H9 (cell line): ENCODE results near the gene AANAT. TPM values are rescaled to one million over a fixed set of nuclear protein-coding genes. Genes with fewer than 3 reads are reported as not detected.

ENCODE experiments used
- DNase-seq: peaks from one replicate; pipeline ENCODE4 v3.0.0-alpha.2; 2017
- H2AFZ ChIP-seq: one replicate; pipeline ENCODE4 v1.6.1; 2013; ENCODE audit warnings: mild to moderate bottlenecking, low read length, control low read depth, moderate library complexity
- H2AK5ac ChIP-seq: 2 replicates; pipeline ENCODE4 v1.6.1; 2013; ENCODE audit warnings: low read length, control low read depth, mixed read lengths; ENCODE audit not compliant: insufficient read length
- H2BK120ac ChIP-seq: one replicate; pipeline ENCODE4 v1.6.1; 2013; ENCODE audit warnings: low read depth, mild to moderate bottlenecking, low read length, control low read depth, inconsistent platforms; ENCODE audit not compliant: poor library complexity, severe bottlenecking
- H2BK12ac ChIP-seq: 2 replicates; pipeline ENCODE4 v1.6.1; 2013; ENCODE audit warnings: low read length, control low read depth, mixed read lengths, low read depth; ENCODE audit not compliant: insufficient read length
- H2BK15ac ChIP-seq: 2 replicates; pipeline ENCODE4 v1.6.1; 2013; ENCODE audit warnings: low read depth, low read length, control low read depth
- H2BK20ac ChIP-seq: one replicate; pipeline ENCODE4 v1.6.1; 2013; ENCODE audit warnings: low read depth, mild to moderate bottlenecking, low read length, control low read depth, inconsistent platforms; ENCODE audit not compliant: poor library complexity, severe bottlenecking
- H2BK5ac ChIP-seq: 2 replicates; pipeline ENCODE4 v1.6.1; 2013; ENCODE audit warnings: low read length, control low read depth, mixed read lengths; ENCODE audit not compliant: insufficient read length
- H3K14ac ChIP-seq: 2 replicates; pipeline ENCODE4 v1.6.1; 2013; ENCODE audit warnings: low read length, control low read depth; ENCODE audit not compliant: insufficient read depth
- H3K18ac ChIP-seq: 2 replicates; pipeline ENCODE4 v1.6.1; 2013; ENCODE audit warnings: low read depth, mild to moderate bottlenecking, mixed read lengths, low read length, control low read depth; ENCODE audit not compliant: insufficient read length
- H3K23ac ChIP-seq: 2 replicates; pipeline ENCODE4 v1.6.1; 2013; ENCODE audit warnings: low read length, control low read depth, mixed read lengths, low read depth; ENCODE audit not compliant: insufficient read length
- H3K23me2 ChIP-seq: 2 replicates; pipeline ENCODE4 v1.6.1; 2013; ENCODE audit warnings: low read depth, mild to moderate bottlenecking, mixed read lengths, low read length, control low read depth; ENCODE audit not compliant: insufficient read length, poor library complexity, severe bottlenecking
- H3K27ac ChIP-seq: 2 replicates; pipeline ENCODE4 v1.5.1; 2013; ENCODE audit warnings: low read length, control low read depth, mixed read lengths, low read depth; ENCODE audit not compliant: insufficient read length
- H3K27me3 ChIP-seq: 2 replicates; pipeline ENCODE4 v1.6.1; 2013; ENCODE audit warnings: low read length, control low read depth, inconsistent platforms; ENCODE audit not compliant: insufficient read depth
- H3K4ac ChIP-seq: 2 replicates; pipeline ENCODE4 v1.6.1; 2013; ENCODE audit warnings: low read depth, mild to moderate bottlenecking, control low read depth, inconsistent platforms, low read length, moderate library complexity
- H3K4me1 ChIP-seq: 2 replicates; pipeline ENCODE4 v1.6.1; 2013; ENCODE audit warnings: low read length, control low read depth, inconsistent platforms; ENCODE audit not compliant: insufficient read depth
- H3K4me2 ChIP-seq: 2 replicates; pipeline ENCODE4 v1.6.1; 2013; ENCODE audit warnings: low read length, control low read depth, mixed read lengths; ENCODE audit not compliant: insufficient read length, insufficient read depth
- H3K56ac ChIP-seq: 2 replicates; pipeline ENCODE4 v1.6.1; 2013; ENCODE audit warnings: low read depth, mild to moderate bottlenecking, mixed read lengths, low read length, control low read depth; ENCODE audit not compliant: insufficient read length
- H3K79me1 ChIP-seq: 2 replicates; pipeline ENCODE4 v1.6.1; 2013; ENCODE audit warnings: low read depth, mild to moderate bottlenecking, moderate library complexity, low read length, control low read depth, inconsistent platforms; ENCODE audit not compliant: insufficient read depth, poor library complexity, severe bottlenecking
- H3K79me2 ChIP-seq: 2 replicates; pipeline ENCODE4 v1.6.1; 2013; ENCODE audit warnings: low read length, control low read depth, inconsistent platforms; ENCODE audit not compliant: insufficient read depth
- H3K9ac ChIP-seq: 2 replicates; pipeline ENCODE4 v1.6.1; 2013; ENCODE audit warnings: low read length, control low read depth, mixed read lengths; ENCODE audit not compliant: insufficient read length; ENCODE audit errors: extremely low read depth
- H3K9me3 ChIP-seq: one replicate; pipeline ENCODE4 v1.6.1; 2013; ENCODE audit warnings: low read depth, low read length, inconsistent platforms; ENCODE audit not compliant: control insufficient read depth
- H3T11ph ChIP-seq: one replicate; pipeline ENCODE4 v1.6.1; 2013; ENCODE audit warnings: mild to moderate bottlenecking, low read length, control low read depth, inconsistent platforms
- H4K20me1 ChIP-seq: one replicate; pipeline ENCODE4 v1.6.1; 2013; ENCODE audit not compliant: control insufficient read depth, insufficient read length, insufficient read depth
- H4K5ac ChIP-seq: 2 replicates; pipeline ENCODE4 v1.6.1; 2013; ENCODE audit warnings: low read depth, mild to moderate bottlenecking, mixed read lengths, low read length, control low read depth; ENCODE audit not compliant: insufficient read length
- H4K8ac ChIP-seq: replicated peaks from 2 replicates; pipeline ENCODE4 v1.6.1; 2013; ENCODE audit warnings: low read length, control low read depth, mixed read lengths, low read depth; ENCODE audit not compliant: insufficient read length
- H4K91ac ChIP-seq: 2 replicates; pipeline ENCODE4 v1.6.1; 2013; ENCODE audit warnings: low read depth, mild to moderate bottlenecking, moderate library complexity, mixed read lengths, low read length, control low read depth; ENCODE audit not compliant: insufficient read length
- H3K27ac Mint-ChIP-seq, 3 experiments: 2 replicates in 2 of 3; 3 replicates in 1 of 3; pipeline ENCODE4 v1.8.0; 2020 to 2021; ENCODE audit warnings: mixed read lengths in 3 of 3, mild to moderate bottlenecking in 1 of 3, moderate library complexity in 1 of 3
- H3K27me3 Mint-ChIP-seq: 2 replicates; pipeline ENCODE4 v1.8.0; 2021; ENCODE audit warnings: low read depth, mild to moderate bottlenecking, moderate library complexity, mixed read lengths
- H3K36me3 Mint-ChIP-seq, 3 experiments: 2 replicates in 2 of 3; 3 replicates in 1 of 3; pipeline ENCODE4 v1.8.0; 2020 to 2021; ENCODE audit warnings: low read depth in 3 of 3, mixed read lengths in 3 of 3; ENCODE audit not compliant: insufficient read depth in 1 of 3
- H3K4me1 Mint-ChIP-seq, 2 experiments: 2 replicates each; pipeline ENCODE4 v1.8.0; 2020; ENCODE audit warnings: mixed read lengths in 2 of 2
- H3K4me3 Mint-ChIP-seq, 2 experiments: 2 replicates in 1 of 2; 3 replicates in 1 of 2; pipeline ENCODE4 v1.8.0; 2020 to 2021; ENCODE audit warnings: mild to moderate bottlenecking in 2 of 2, mixed read lengths in 2 of 2, moderate library complexity in 1 of 2
- H3K9me3 Mint-ChIP-seq, 2 experiments: 2 replicates in 1 of 2; 3 replicates in 1 of 2; pipeline ENCODE4 v1.8.0; 2020; ENCODE audit warnings: mild to moderate bottlenecking in 2 of 2, mixed read lengths in 2 of 2, moderate library complexity in 1 of 2
- WGBS: extraction: QIAGEN DNeasy Blood & Tissue Kit; methylation state at CpG from one replicate; pipeline ENCODE4 v1.1.7; 2013; ENCODE audit warnings: missing lambda C conversion rate, low lambda C conversion rate, mixed read lengths; ENCODE audit not compliant: insufficient read length; ENCODE audit errors: extremely low coverage; 5-methylcytosine and 5-hydroxymethylcytosine counted together
- total RNA-seq: library from RNA; stranded (reverse); gene quantifications from 2 replicates; pipeline ENCODE4 v1.2.1, GENCODE V29; 2021
- TF ChIP-seq, protein P1 (sequence below): fragments of 200-600 bp; sonication (generic); conservative IDR thresholded peaks from 3 replicates; pipeline ENCODE4 v1.8.0; 2021; ENCODE audit warnings: antibody characterized with exemption, mild to moderate bottlenecking

AANAT gene
- total RNA-seq, 1 experiment from 2014 or later: 0.55 TPM

DNA sequence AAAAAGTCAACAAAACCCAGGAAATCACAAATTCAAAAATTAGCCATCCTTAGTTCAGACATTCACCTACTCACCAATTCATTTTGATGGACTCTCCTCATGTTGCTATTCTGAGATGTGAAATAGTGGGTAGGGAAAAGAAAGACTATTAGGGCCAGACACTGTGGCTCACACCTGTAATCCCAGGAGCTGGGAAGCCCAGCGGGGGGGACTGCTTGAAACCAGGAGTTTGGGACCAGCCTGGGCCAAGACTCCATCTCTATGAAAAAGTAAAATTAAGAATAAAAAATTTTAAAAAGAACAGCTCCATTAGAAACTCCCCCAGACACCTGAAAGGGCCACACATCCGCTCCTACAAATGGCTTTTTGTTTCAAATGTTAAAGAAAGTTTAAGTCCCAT lies 35.9 kb upstream of the AANAT start:
- Histone ChIP-seq H3K79me1 (peaks cover 12% of the 10 kb centered on the region), H2BK15ac (no peak overlapping the region), H3K27me3 (no peaks in the 10 kb centered on the region), H2AK5ac (no peak overlapping the region), H4K8ac (no peak overlapping the region), H3K23me2 (no peaks in the 10 kb centered on the region), H3K56ac (no peak overlapping the region), H3K4me2 (no peak overlapping the region), H2BK120ac (no peak overlapping the region), H3K23ac (no peak overlapping the region), H2AFZ (no peak overlapping the region), H3K9ac (no peak overlapping the region), H3K14ac (no peak overlapping the region), H4K5ac (no peak overlapping the region), H3K18ac (no peak overlapping the region), H3K79me2 (peaks cover 27% of the 10 kb centered on the region; the same call in 1 of the 2 replicates), H2BK5ac (no peak overlapping the region), H2BK20ac (no peak overlapping the region), H3K27ac (no peak overlapping the region), H3T11ph (no peak overlapping the region), H4K91ac (no peak overlapping the region), H3K4me1 (peaks cover 18% of the 10 kb centered on the region; the same call in 1 of the 2 replicates), H3K9me3 (no peaks in the 10 kb centered on the region), H4K20me1 (no peaks in the 10 kb centered on the region), H2BK12ac (no peak overlapping the region), H3K4ac (no peak overlapping the region)
- Mint-ChIP-seq H3K9me3 (no peaks in the 10 kb centered on the region), H3K27ac (peak overlapping the region in 2 of 3 experiments; percentile 25 to 57; a peak in 1 of 7 replicates), H3K4me1 (peaks cover 35 to 39% of the 10 kb centered on the region in 2 experiments), H3K36me3 (peaks cover 0 to 3% (median 0%) of the 10 kb centered on the region in 3 experiments; a peak in 2 of 7 replicates), H3K4me3 (no peak overlapping the region), H3K27me3 (no peaks in the 10 kb centered on the region)
- no CpG with 5 or more reads among the region's 2 CpGs for WGBS
- TF ChIP-seq, protein P1, sequence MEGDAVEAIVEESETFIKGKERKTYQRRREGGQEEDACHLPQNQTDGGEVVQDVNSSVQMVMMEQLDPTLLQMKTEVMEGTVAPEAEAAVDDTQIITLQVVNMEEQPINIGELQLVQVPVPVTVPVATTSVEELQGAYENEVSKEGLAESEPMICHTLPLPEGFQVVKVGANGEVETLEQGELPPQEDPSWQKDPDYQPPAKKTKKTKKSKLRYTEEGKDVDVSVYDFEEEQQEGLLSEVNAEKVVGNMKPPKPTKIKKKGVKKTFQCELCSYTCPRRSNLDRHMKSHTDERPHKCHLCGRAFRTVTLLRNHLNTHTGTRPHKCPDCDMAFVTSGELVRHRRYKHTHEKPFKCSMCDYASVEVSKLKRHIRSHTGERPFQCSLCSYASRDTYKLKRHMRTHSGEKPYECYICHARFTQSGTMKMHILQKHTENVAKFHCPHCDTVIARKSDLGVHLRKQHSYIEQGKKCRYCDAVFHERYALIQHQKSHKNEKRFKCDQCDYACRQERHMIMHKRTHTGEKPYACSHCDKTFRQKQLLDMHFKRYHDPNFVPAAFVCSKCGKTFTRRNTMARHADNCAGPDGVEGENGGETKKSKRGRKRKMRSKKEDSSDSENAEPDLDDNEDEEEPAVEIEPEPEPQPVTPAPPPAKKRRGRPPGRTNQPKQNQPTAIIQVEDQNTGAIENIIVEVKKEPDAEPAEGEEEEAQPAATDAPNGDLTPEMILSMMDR: no peak
- DNase-seq: no peak
